ENCODE data around the gene AHNAK.
"Not testable (repeated sequence)": the region's sequence is repeated elsewhere in the genome, so short reads cannot be mapped to it uniquely, and the experiment has no call there.

AHNAK gene

GRCh38 chr11:62458212-62459002 is 88.2 kb downstream of the AHNAK start:
- Histone ChIP-seq H3K4me3 (ENCODE audit: low read length) (no peak overlapping the region), H3K9ac (ENCODE audit: low read depth, low read length) (no peak overlapping the region), H3K36me3 (ENCODE audit: insufficient read depth, low read length) (no peaks in the 10 kb centered on the region), H3K27me3 (ENCODE audit: control insufficient read depth, insufficient read depth, low read length) (no peaks in the 10 kb centered on the region), H3K4me1 (ENCODE audit: control insufficient read depth, insufficient read depth, low read length) (peaks cover 10% of the 10 kb centered on the region), H3K9me3 (replicated peaks; ENCODE audit: low read length) (no peaks in the 10 kb centered on the region), H3K4me2 (ENCODE audit: low read length) (no peak overlapping the region)

DNA sequence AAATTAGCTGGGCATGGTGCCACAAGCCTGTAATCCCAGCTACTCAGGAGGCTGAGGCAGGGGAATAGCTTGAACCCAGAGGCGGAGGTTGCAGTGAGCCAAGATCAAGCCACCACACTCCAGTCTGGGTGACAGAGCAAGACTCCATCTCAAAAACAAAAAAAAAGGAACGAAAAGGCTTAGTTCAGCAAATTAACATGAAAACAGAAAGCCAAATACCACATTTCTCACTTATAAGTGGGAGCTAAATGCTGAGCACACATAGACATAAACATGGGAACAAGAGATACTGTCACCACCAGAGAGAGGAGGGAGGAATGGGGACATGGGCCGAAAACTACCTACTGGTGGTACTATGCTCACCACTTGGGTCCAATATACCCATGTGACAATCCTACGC is 89.1 kb downstream of the AHNAK start:
- no peak overlapping the region for H3K9ac ChIP-seq (ENCODE audit: low read depth, low read length)

DNA sequence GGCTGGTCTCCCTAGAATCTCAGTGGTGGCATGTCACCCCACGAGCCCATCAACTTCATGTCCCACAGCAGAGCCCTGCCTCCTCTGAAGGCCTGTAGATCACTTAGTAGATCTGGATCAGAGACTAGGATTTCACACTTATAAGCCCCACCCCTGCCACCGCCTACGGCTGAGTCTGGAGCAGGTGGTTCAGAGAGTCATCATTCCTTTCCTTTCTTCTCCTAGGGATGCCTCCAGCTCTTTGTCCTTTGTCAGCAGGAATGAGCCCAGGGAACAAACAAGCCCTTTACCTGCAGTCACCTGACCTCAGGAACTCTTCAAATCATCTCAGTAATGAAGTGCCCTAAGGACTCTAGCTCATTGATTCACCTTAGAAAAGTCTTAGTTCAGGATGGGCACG is 90.0 kb downstream of the AHNAK start:
- H3K9ac ChIP-seq (ENCODE audit: low read depth, low read length) = no peak overlapping the region
- H3K4me2 ChIP-seq (ENCODE audit: low read length) = no peak overlapping the region
- H3K36me3 ChIP-seq (ENCODE audit: insufficient read depth, low read length) = no peaks in the 10 kb centered on the region
- no peaks in the 10 kb centered on the region for H3K9me3 ChIP-seq (replicated peaks; ENCODE audit: low read length)
- no peak overlapping the region for H3K4me3 ChIP-seq (ENCODE audit: low read length)
- H3K27me3 ChIP-seq (ENCODE audit: control insufficient read depth, insufficient read depth, low read length) = no peaks in the 10 kb centered on the region
- peaks cover 3% of the 10 kb centered on the region for H3K4me1 ChIP-seq (ENCODE audit: control insufficient read depth, insufficient read depth, low read length)

More for the DNA sequence above, 89.1 kb downstream of the AHNAK start:
- Histone ChIP-seq H3K27me3 (ENCODE audit: control insufficient read depth, insufficient read depth, low read length) (no peaks in the 10 kb centered on the region), H3K4me2 (ENCODE audit: low read length) (no peak overlapping the region), H3K4me3 (ENCODE audit: low read length) (no peak overlapping the region), H3K36me3 (ENCODE audit: insufficient read depth, low read length) (no peaks in the 10 kb centered on the region), H3K4me1 (ENCODE audit: control insufficient read depth, insufficient read depth, low read length) (peaks cover 10% of the 10 kb centered on the region), H3K9me3 (replicated peaks; ENCODE audit: low read length) (no peaks in the 10 kb centered on the region)

DNA sequence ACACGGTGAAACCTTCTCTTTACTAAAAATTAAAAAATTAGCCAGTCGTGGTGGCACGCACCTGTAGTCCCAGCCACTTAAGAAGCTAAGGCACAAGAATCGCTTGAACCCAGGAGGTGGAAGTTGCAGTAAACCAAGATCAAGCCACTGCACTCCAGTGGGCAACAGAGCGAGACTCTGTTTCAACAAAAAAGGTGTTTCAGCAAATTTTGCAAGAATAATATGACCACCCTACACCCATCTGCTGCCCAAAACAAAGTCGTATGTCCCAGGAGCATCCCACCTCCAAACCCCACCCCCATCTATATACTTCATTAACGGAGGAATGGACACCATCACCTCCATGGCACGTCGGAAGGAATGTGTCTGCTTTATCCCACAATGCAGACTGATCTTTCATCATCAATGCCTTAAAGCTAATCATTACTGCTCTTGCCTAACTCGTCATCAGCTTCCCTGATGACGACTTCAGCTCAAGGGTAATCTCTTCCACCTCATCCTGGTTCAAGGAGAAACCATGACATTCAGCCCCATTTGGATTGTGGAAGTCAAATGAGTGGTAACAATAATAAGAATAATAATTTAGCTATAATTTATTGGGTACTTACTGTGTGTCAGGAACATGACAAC is 93.7 kb downstream of the AHNAK start:
- no peak overlapping the region for H3K9ac ChIP-seq (ENCODE audit: low read depth, low read length)
- H3K27me3 ChIP-seq (ENCODE audit: control insufficient read depth, insufficient read depth, low read length) = no peaks in the 10 kb centered on the region
- H3K4me3 ChIP-seq (ENCODE audit: low read length) = no peak overlapping the region
- H3K36me3 ChIP-seq (ENCODE audit: insufficient read depth, low read length) = no peaks in the 10 kb centered on the region
- peaks cover 7% of the 10 kb centered on the region for H3K4me1 ChIP-seq (ENCODE audit: control insufficient read depth, insufficient read depth, low read length)
- no peaks in the 10 kb centered on the region for H3K9me3 ChIP-seq (replicated peaks; ENCODE audit: low read length)
- no peak overlapping the region for H3K4me2 ChIP-seq (ENCODE audit: low read length)

- no peaks in the 10 kb centered on the region for H3K9me3 ChIP-seq (replicated peaks; ENCODE audit: low read length)
- H3K4me3 ChIP-seq (ENCODE audit: low read length) = no peak overlapping the region
- H3K9ac ChIP-seq (ENCODE audit: low read depth, low read length) = no peak overlapping the region
- no peaks in the 10 kb centered on the region for H3K27me3 ChIP-seq (ENCODE audit: control insufficient read depth, insufficient read depth, low read length)
- H3K36me3 ChIP-seq (ENCODE audit: insufficient read depth, low read length) = no peaks in the 10 kb centered on the region
- peaks cover 7% of the 10 kb centered on the region for H3K4me1 ChIP-seq (ENCODE audit: control insufficient read depth, insufficient read depth, low read length)
- H3K4me2 ChIP-seq (ENCODE audit: low read length) = no peak overlapping the region
Measured at GRCh38 chr11:62452261-62452660, 94.3 kb downstream of the AHNAK start.

DNA sequence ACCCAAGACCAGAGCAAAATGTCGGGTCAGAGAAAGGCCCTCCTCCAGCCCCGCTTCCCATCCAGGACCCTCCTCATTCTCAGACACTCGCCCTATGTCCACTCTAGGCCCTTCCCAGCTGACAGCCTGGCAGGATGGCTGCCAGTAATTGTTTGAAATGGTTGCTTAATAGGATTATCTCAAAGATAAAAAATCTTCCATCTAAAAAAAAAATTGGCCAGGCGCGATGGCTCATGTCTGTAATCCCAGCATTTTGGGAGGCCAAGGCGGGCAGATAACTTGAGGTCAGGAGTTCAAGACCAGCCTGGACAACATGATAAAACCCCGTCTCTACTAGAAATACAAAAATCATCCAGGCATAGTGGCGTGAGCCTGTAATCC is 95.4 kb downstream of the AHNAK start:
- no peaks in the 10 kb centered on the region for H3K27me3 ChIP-seq (ENCODE audit: control insufficient read depth, insufficient read depth, low read length)
- H3K9me3 ChIP-seq (replicated peaks; ENCODE audit: low read length) = no peaks in the 10 kb centered on the region
- H3K9ac ChIP-seq (ENCODE audit: low read depth, low read length) = no peak overlapping the region
- H3K36me3 ChIP-seq (ENCODE audit: insufficient read depth, low read length) = no peaks in the 10 kb centered on the region
- H3K4me3 ChIP-seq (ENCODE audit: low read length) = no peak overlapping the region
- H3K4me1 ChIP-seq (ENCODE audit: control insufficient read depth, insufficient read depth, low read length) = peaks cover 7% of the 10 kb centered on the region
- H3K4me2 ChIP-seq (ENCODE audit: low read length) = no peak overlapping the region

DNA sequence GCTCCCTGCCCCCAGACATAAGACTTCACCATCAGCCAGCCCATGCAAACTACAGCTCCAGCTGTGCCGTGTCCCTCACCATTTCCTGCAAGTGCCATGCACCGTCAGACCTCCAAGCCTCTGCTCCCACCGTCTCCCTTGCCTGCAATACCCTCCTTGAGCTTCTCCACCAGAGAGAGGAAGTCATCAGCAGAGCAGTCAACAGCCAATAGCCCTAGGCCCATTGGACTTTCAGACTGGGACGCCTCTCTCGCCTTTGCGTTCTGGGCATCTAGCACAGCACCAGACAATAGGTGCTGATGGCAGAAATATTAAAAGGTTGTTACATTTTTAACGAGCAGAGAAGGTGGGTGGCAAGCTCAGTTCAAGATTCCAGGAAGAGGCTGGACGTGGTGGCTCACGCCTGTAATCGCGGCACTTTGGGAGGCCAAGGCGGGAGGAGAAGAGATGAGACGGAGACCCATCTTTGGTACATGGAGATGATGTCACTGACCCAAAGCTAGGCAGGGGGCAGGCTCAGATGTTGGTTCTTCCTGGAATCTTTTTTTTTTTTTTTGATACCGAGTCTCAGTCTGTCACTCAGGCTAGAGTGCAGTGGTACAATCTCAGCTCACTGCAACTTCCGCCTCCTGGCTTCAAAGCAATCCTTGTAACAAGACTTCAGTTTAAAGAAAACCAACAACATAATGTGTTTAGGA is 95.9 kb downstream of the AHNAK start:
- Histone ChIP-seq H3K27me3 (ENCODE audit: control insufficient read depth, insufficient read depth, low read length) (no peaks in the 10 kb centered on the region), H3K4me3 (ENCODE audit: low read length) (no peak overlapping the region), H3K9ac (ENCODE audit: low read depth, low read length) (no peak overlapping the region), H3K4me2 (ENCODE audit: low read length) (no peak overlapping the region), H3K9me3 (replicated peaks; ENCODE audit: low read length) (no peaks in the 10 kb centered on the region), H3K4me1 (ENCODE audit: control insufficient read depth, insufficient read depth, low read length) (peaks cover 7% of the 10 kb centered on the region), H3K36me3 (ENCODE audit: insufficient read depth, low read length) (no peaks in the 10 kb centered on the region)

- H3K4me3 ChIP-seq (ENCODE audit: low read length); H3K4me2 ChIP-seq (ENCODE audit: low read length); H3K9ac ChIP-seq (ENCODE audit: low read depth, low read length); H3K36me3 ChIP-seq (ENCODE audit: insufficient read depth, low read length); H3K9me3 ChIP-seq (replicated peaks; ENCODE audit: low read length); H3K4me1 ChIP-seq (ENCODE audit: control insufficient read depth, insufficient read depth, low read length); H3K27me3 ChIP-seq (ENCODE audit: control insufficient read depth, insufficient read depth, low read length): not testable (repeated sequence)
Measured at GRCh38 chr11:62449912-62450311, 96.7 kb downstream of the AHNAK start.

- Histone ChIP-seq H3K36me3 (ENCODE audit: insufficient read depth, low read length) (no peaks in the 10 kb centered on the region), H3K4me2 (ENCODE audit: low read length) (no peak overlapping the region), H3K4me1 (ENCODE audit: control insufficient read depth, insufficient read depth, low read length) (peaks cover 13% of the 10 kb centered on the region), H3K27me3 (ENCODE audit: control insufficient read depth, insufficient read depth, low read length) (no peaks in the 10 kb centered on the region), H3K4me3 (ENCODE audit: low read length) (no peak overlapping the region), H3K9me3 (replicated peaks; ENCODE audit: low read length) (no peaks in the 10 kb centered on the region), H3K9ac (ENCODE audit: low read depth, low read length) (no peak overlapping the region)
Measured at GRCh38 chr11:62449451-62449851, 97.2 kb downstream of the AHNAK start.

GRCh38 chr11:62446091-62446490 is 100.5 kb downstream of the AHNAK start:
- H3K9me3 ChIP-seq (replicated peaks; ENCODE audit: low read length) = no peaks in the 10 kb centered on the region
- no peaks in the 10 kb centered on the region for H3K36me3 ChIP-seq (ENCODE audit: insufficient read depth, low read length)
- H3K4me3 ChIP-seq (ENCODE audit: low read length) = no peak overlapping the region
- H3K27me3 ChIP-seq (ENCODE audit: control insufficient read depth, insufficient read depth, low read length) = no peaks in the 10 kb centered on the region
- no peak overlapping the region for H3K4me2 ChIP-seq (ENCODE audit: low read length)
- H3K4me1 ChIP-seq (ENCODE audit: control insufficient read depth, insufficient read depth, low read length) = peaks cover 25% of the 10 kb centered on the region
- H3K9ac ChIP-seq (ENCODE audit: low read depth, low read length) = no peak overlapping the region

- Histone ChIP-seq H3K9me3 (replicated peaks; ENCODE audit: low read length) (no peaks in the 10 kb centered on the region), H3K4me2 (ENCODE audit: low read length) (no peak overlapping the region), H3K9ac (ENCODE audit: low read depth, low read length) (no peak overlapping the region), H3K27me3 (ENCODE audit: control insufficient read depth, insufficient read depth, low read length) (no peaks in the 10 kb centered on the region), H3K36me3 (ENCODE audit: insufficient read depth, low read length) (no peaks in the 10 kb centered on the region), H3K4me1 (ENCODE audit: control insufficient read depth, insufficient read depth, low read length) (peaks cover 29% of the 10 kb centered on the region), H3K4me3 (ENCODE audit: low read length) (no peak overlapping the region)
Measured at GRCh38 chr11:62445314-62445740, 101.3 kb downstream of the AHNAK start.

Data from skeletal muscle satellite cell (primary cell).